ENCODE results near the gene TSLP. TPM values are rescaled to one million over a fixed set of nuclear protein-coding genes. Genes with fewer than 3 reads are reported as not detected.

The TSLP gene
- total RNA-seq, 3 donors from 2014 or later = 0.44 to 1.6 (median 0.66) TPM

DNA sequence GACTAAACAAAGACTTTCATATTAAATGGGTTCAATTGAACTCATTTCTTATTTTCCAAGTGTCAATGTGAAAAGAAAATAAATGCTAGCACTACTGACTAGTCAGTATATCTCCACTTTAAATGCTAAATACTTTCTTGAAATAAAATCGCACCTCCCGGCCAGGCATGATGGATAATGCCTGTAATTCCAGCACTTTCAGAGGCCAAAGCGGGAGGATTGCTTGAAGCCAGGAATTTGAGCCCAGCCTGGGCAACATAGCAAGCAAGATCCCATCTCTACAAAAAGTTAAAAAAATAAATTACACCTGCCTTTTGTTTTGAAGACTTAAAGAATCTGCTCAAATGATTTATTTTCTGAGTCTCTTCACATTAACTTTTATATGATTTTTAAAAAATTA, 55.4 kb downstream of the TSLP start:
- no peak for DNase-seq (ENCODE audit: low spot score in 2 of 2)
- H3K36me3 ChIP-seq = peaks cover 7% of the 10 kb centered on the region

More for the DNA sequence above, 55.4 kb downstream of the TSLP start:
- Histone ChIP-seq H3K4me1 (no peaks in the 10 kb centered on the region), H3K27me3 (no peaks in the 10 kb centered on the region), H3K27ac (no peak overlapping the region), H3K4me3 (no peak overlapping the region), H3K9me3 (no peaks in the 10 kb centered on the region)
- TF ChIP-seq, protein P1, sequence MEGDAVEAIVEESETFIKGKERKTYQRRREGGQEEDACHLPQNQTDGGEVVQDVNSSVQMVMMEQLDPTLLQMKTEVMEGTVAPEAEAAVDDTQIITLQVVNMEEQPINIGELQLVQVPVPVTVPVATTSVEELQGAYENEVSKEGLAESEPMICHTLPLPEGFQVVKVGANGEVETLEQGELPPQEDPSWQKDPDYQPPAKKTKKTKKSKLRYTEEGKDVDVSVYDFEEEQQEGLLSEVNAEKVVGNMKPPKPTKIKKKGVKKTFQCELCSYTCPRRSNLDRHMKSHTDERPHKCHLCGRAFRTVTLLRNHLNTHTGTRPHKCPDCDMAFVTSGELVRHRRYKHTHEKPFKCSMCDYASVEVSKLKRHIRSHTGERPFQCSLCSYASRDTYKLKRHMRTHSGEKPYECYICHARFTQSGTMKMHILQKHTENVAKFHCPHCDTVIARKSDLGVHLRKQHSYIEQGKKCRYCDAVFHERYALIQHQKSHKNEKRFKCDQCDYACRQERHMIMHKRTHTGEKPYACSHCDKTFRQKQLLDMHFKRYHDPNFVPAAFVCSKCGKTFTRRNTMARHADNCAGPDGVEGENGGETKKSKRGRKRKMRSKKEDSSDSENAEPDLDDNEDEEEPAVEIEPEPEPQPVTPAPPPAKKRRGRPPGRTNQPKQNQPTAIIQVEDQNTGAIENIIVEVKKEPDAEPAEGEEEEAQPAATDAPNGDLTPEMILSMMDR (IDR thresholded peaks at IDR 0.05) = no peak
- TF ChIP-seq POLR2AphosphoS5 (IDR thresholded peaks at IDR 0.05) = no peak
- no peak for TF ChIP-seq POLR2A (IDR thresholded peaks at IDR 0.05)
- intact Hi-C loops (cut with DNase I; ENCODE audit: low total_unique reads) = no loop called here

Other genes starting within 250 kb of the TSLP start
- 10 to 100 TPM; 27.2 to 41.4 (median 37.2) TPM for gene WDR36, start 20.6 kb downstream of the TSLP start, total RNA-seq
- 1 to 10 TPM in 2 of 3 donors, under 1 TPM in 1; 0.98 to 1.5 (median 1.4) TPM for gene CAMK4, start 152.7 kb downstream of the TSLP start, total RNA-seq

Measured in breast epithelium (tissue), 4 donors.